GM18498 (cell line): ENCODE data around the gene TRAIP.
"Not testable (repeated sequence)": the region's sequence is repeated elsewhere in the genome, so short reads cannot be mapped to it uniquely, and the experiment has no call there.

ENCODE experiments used
- ATAC-seq: cut with Tn5 transposase; IDR thresholded peaks from one replicate; pipeline ENCODE4 v1.9.1; 2021; ENCODE audit warnings: mild to moderate bottlenecking, moderate library complexity; ENCODE audit not compliant: unreplicated experiment

TRAIP gene

DNA sequence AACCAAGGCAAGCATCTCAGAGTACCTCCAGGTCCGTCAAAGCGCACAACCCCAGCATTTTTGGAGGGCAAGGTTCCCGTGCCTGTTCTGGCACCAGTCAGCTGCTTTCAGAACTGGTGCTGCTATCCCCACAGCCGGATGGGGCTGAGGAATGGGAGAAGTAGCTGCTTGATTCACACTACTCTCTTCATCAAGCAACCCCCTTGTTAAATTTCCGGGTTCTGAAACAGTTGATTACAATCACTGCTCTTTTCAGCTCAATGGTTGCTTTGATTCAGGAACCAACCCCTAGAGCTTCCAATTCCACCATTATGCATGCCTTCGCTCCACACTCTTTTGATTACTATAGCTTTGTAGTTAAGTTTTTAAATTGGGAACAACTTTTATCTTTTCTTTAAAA, 30.3 kb downstream of the TRAIP start:
- no peak for ATAC-seq

DNA sequence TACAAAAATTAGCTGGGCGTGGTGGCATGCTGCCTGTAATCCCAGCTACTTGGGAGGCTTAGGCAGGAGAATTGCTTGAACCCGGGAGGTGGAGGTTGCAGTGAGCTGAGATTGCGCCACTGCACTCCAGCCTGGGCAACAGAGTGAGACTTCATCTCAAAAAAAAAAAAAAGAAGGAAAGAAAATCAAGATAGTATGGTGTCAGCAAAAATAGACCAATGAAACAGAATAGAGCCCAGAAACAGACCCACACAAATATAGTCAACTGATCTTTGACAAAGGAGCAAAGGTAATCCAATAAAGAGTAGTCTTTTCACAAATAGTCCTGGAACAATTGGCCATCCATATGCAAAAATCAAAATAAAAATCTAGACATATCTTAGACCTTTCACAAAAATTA, 33.2 kb downstream of the TRAIP start:
- not testable (repeated sequence) for ATAC-seq

GRCh38 chr3:49813497-49814174, 42.7 kb downstream of the TRAIP start, which contains the start of gene UBA7:
UBA7 (minus strand) TSS chr3:49813953; CDS start chr3:49813787, 166 bp downstream.
- peak; percentile 64 for ATAC-seq

- no peak for ATAC-seq
Observed at GRCh38 chr3:49812916-49813496, 43.4 kb downstream of the TRAIP start.

DNA sequence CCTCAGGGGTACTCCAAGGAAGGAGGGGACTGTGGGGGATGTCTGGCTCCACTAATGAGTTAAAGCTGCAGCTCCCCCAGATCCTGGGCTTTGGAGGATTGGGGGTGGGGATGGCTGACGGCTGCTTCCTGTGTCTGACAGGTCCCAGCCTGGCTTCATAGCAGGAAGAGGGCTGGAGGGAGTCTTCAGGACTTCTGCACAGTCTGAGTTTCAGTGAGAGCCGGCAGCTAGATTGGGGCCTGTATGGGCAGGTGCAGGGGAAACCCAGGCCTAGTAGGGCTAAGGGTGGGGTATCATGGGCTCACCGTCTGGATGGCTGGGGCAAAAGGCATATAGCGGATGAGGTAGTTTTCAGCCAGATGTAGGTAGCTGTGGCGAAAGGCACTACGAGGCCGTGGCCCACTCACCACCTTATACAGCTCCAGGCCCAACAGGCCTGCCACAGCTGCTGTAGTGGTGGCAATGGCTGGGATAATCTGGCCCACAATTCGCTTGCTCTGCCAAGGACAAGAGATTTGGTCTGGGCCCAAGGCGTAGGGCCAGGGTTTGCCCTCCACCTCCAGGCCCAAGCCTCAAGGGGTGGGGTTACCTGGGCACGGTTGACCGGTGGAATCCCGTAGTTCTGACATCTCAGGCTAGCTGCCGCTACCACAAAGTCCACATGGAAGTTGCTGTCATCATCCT, 48.8 kb downstream of the TRAIP start:
- ATAC-seq, result no peak

DNA sequence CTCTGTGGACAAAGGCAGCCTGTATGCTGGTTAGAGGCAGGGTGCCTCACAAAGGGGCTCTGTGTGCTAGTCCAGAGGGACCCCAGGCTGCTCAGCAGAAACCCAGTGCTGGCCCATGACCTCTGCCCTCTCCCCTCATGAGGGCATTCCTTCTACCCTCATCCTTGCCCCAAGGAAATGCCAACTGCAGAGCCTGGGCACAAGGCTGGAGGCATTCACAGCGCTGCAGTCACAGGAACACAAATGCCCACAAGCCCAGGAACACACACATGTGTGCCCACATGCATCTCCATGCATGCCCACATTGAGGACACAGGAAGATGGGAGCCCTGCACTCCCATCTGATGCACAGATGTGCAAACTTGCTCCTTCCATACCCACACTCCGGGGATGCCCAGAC, 49.5 kb downstream of the TRAIP start:
- ATAC-seq, result no peak

- no peak for ATAC-seq
Observed at GRCh38 chr3:49805897-49806701, 50.3 kb downstream of the TRAIP start.

- ATAC-seq, result no peak
Observed at GRCh38 chr3:49805367-49805782, 51.0 kb downstream of the TRAIP start.

DNA sequence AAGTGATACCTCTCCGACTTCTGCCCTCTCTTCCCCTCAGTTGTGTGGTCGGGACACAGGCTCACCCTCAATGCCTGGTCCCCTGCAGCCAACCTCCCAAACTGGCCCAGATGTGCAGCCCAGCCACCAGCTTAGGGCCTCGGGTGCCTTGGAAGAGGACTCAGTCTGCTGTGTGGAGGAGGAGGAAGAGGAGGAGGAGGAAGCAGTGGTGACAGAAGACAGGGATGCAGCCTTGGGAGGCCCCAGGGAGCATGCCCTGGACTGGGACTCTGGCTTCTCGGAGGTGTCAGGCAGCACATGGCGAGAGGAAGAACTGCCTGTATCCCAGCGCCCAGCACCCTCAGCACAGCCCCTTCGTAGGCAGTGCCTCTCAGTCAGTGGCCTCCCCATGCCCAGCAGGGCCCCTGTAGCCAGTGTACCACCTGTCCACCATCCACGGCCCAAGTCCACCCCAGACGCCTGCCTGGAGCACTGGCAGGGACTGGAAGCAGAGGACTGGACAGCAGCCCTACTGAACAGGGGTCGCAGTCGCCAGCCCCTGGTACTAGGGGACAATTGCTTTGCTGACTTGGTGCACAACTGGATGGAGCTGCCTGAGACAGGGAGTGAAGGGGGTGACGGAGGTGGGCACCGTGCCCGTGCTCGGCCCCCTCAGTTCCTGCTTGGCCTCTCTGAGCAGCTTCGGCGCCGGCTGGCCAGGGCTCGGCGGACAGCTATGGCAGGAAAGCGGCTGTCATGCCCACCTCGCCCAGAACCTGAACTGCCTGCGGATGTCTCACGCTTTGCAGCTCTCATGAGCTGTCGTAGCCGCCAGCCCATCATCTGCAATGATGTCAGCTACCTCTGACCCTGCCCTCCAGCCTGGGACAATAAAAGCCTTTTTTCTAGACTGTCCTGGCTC, 52.0 kb downstream of the TRAIP start:
- no peak for ATAC-seq

DNA sequence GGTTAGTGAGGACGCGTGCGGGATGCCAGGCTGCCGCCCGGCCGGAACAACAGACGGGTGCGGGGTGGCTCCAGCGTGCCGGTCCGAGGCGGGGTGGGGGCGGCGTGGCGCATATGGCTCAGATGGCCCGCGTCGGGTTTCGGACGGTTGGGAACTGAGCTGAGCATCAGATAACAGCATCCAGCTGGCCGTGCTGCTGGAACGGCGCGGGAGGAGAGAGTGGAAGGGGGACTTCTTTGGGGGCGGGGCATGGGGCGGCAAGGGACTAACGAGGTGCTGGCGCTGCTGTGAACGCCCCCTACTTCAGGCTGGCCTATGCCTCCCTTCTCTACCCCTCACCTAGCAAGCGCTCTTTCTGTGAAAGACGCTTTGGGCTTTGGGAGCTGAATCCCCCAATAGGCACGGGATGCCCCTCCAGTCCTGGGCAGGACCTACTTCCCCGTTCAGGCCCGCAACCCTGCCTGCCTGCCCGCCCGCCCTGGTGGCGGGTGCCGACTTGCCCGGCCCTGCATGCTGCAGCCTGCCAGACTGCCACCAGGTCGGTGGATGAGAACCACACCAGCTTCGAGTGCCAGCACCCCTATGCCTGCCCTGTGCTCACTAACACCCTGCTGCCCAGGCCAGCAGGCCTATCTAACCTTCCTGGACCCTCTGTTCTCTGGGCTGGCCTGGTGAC, 52.8 kb downstream of the TRAIP start:
- ATAC-seq, result peak; percentile 6

GRCh38 chr3:49802719-49803464, 53.5 kb downstream of the TRAIP start, which contains the start of gene INKA1:
INKA1 (plus strand) TSS chr3:49803261; CDS start chr3:49803393, 132 bp downstream.
- ATAC-seq, result peak; percentile 69

GRCh38 chr3:49801160-49801559, 55.2 kb downstream of the TRAIP start:
- ATAC-seq, result no peak

GRCh38 chr3:49799761-49800160, 56.6 kb downstream of the TRAIP start, which contains the start of gene CDHR4:
CDHR4 (minus strand) TSS chr3:49799873; CDS start chr3:49799812, 61 bp downstream.
- ATAC-seq, result no peak

DNA sequence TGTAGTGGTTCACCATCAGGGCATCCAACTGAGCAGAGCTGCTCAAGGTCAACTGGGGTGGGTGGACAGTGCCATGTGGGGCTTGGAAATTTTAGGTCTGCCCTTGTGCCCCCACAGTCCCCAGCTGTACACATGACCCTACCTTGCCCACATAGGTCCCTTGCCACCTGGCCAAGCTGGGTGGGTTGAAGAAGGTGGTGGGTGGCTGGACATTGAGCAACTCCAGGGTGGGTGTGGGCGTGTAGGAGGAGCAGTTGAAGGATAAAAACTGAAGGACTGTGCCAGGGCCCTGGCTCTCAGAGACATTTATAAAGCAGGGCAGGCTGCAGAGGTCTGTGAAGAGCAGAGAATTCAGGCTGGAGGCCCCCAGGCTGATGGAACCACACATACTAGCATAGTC, 57.3 kb downstream of the TRAIP start:
- no peak for ATAC-seq

- ATAC-seq, result no peak
Observed at GRCh38 chr3:49794926-49795905, 61.1 kb downstream of the TRAIP start.

DNA sequence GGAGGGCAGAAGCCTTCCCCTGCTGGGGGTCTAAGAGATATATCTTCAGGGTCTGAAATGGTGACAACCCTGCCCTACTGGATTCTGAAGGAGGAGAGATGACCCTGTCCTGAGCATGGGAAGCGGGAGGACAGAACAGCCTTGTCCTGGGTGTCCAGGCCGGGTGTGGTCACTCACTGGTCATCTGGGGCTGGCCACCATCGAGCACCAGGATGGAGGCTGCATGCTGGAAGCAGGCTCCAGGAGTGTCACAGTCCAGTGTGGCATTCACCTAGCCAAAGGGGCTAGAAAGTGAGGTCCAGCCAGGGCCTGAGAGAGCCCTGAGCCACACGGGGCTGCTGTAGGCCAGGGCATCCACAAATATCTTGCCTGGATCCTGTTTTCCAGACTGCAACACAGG, 61.9 kb downstream of the TRAIP start:
- ATAC-seq, result no peak

DNA sequence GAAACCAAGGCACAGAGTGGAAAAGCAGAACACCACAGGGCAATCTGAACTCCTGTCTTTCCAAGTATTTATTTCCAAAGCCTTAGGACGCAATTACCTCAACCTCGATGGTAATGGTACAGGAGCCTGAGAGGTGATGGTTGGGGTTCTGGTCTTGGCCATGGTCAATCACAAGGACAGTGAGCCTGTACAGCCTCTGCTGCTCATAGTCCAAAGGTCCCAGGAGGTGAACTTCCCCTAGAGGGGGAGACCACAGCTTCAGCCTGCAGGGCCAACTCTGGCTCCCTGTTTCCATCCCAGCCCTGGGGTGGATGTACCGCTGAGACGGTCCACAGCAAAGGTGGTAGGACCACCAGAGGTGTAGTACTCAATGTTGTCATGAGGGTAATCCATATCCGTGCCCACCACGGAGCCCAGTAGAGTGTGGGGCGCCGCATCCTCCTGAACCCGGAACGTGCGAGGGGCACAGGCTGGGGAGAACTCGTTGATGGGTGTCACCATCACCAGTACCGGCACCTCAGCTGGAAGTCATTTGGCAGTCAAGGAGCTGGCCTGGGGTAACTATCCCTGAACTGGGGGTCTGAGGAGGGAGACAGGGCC, 62.8 kb downstream of the TRAIP start:
- no peak for ATAC-seq
